ENCODE data around the gene ESF1.

The ESF1 gene

GRCh38 chr20:13683833-13684232 is 100.9 kb downstream of the ESF1 start:
- no peak overlapping the region for H2AFZ ChIP-seq (ENCODE audit: low read depth, low read length)
- DNase-seq: no peak
- H3K9me3 ChIP-seq (ENCODE audit: control insufficient read depth, low read length): no peaks in the 10 kb centered on the region
- H3K4me1 ChIP-seq (ENCODE audit: control insufficient read depth, insufficient read depth, low read depth, low read length): no peaks in the 10 kb centered on the region
- H4K8ac ChIP-seq (ENCODE audit: low read length): no peak overlapping the region
- H3K4me2 ChIP-seq (ENCODE audit: low read length, poor library complexity, severe bottlenecking): no peak overlapping the region
- H3K27me3 ChIP-seq (ENCODE audit: control insufficient read depth in 1 of 2, insufficient read depth in 1 of 2, low read length in 2 of 2): peaks cover 0 to 6% of the 10 kb centered on the region in 2 experiments
- H2BK120ac ChIP-seq (ENCODE audit: low read depth, low read length): no peak overlapping the region
- H3K4ac ChIP-seq (ENCODE audit: low read depth in 1 of 2, low read length in 2 of 2): no peak overlapping the region
- H4K91ac ChIP-seq (ENCODE audit: low read length): no peak overlapping the region
- H3K14ac ChIP-seq (ENCODE audit: low read length in 2 of 2): no peak overlapping the region
- whole genome bisulfite sequencing: 39% methylated on average over 1 of the region's 1 CpG
- no peak overlapping the region for H3K23ac ChIP-seq (ENCODE audit: low read length in 2 of 2)
- no peaks in the 10 kb centered on the region for H3K79me1 ChIP-seq (replicated peaks; ENCODE audit: low read length, poor library complexity, severe bottlenecking)
- no peak overlapping the region for H3K9ac ChIP-seq (ENCODE audit: low read length)
- H3K4me3 ChIP-seq (ENCODE audit: insufficient read depth in 1 of 2, low read depth in 1 of 2, low read length in 2 of 2): no peak overlapping the region
- no peak overlapping the region for H3K27ac ChIP-seq (ENCODE audit: low read length, poor library complexity, severe bottlenecking)
- no peak overlapping the region for H3K18ac ChIP-seq (ENCODE audit: low read depth in 1 of 2, low read length in 2 of 2)
- H2BK5ac ChIP-seq (ENCODE audit: low read depth, low read length, poor library complexity, severe bottlenecking): no peak overlapping the region
- no peak overlapping the region for H2AK5ac ChIP-seq (ENCODE audit: low read length, severe bottlenecking)
- H2BK12ac ChIP-seq (ENCODE audit: low read length in 2 of 2): no peak overlapping the region
- H2BK15ac ChIP-seq (ENCODE audit: low read depth, poor library complexity, severe bottlenecking): no peak overlapping the region
- H3K36me3 ChIP-seq (ENCODE audit: control insufficient read depth in 1 of 2, insufficient read depth in 2 of 2, low read depth in 1 of 2, low read length in 2 of 2): no peaks in the 10 kb centered on the region

- WGBS: 75% methylated on average over 4 of the region's 4 CpGs
- DNase-seq: no peak
- Histone ChIP-seq H3K79me1 (replicated peaks; ENCODE audit: low read length, poor library complexity, severe bottlenecking) (no peaks in the 10 kb centered on the region), H3K36me3 (ENCODE audit: control insufficient read depth in 1 of 2, insufficient read depth in 2 of 2, low read depth in 1 of 2, low read length in 2 of 2) (no peaks in the 10 kb centered on the region), H3K27ac (ENCODE audit: low read length, poor library complexity, severe bottlenecking) (no peak overlapping the region), H2BK12ac (ENCODE audit: low read length in 2 of 2) (no peak overlapping the region), H3K14ac (ENCODE audit: low read length in 2 of 2) (no peak overlapping the region), H3K4me3 (ENCODE audit: insufficient read depth in 1 of 2, low read depth in 1 of 2, low read length in 2 of 2) (no peak overlapping the region), H3K9ac (ENCODE audit: low read length) (no peak overlapping the region), H4K8ac (ENCODE audit: low read length) (no peak overlapping the region), H3K23ac (ENCODE audit: low read length in 2 of 2) (no peak overlapping the region), H2AK5ac (ENCODE audit: low read length, severe bottlenecking) (no peak overlapping the region), H3K27me3 (ENCODE audit: control insufficient read depth in 1 of 2, insufficient read depth in 1 of 2, low read length in 2 of 2) (peaks cover 0 to 6% of the 10 kb centered on the region in 2 experiments), H3K4ac (ENCODE audit: low read depth in 1 of 2, low read length in 2 of 2) (no peak overlapping the region), H4K91ac (ENCODE audit: low read length) (no peak overlapping the region), H2BK5ac (ENCODE audit: low read depth, low read length, poor library complexity, severe bottlenecking) (no peak overlapping the region), H3K4me2 (ENCODE audit: low read length, poor library complexity, severe bottlenecking) (no peak overlapping the region), H2BK15ac (ENCODE audit: low read depth, poor library complexity, severe bottlenecking) (no peak overlapping the region), H3K9me3 (ENCODE audit: control insufficient read depth, low read length) (no peaks in the 10 kb centered on the region), H2AFZ (ENCODE audit: low read depth, low read length) (no peak overlapping the region), H3K18ac (ENCODE audit: low read depth in 1 of 2, low read length in 2 of 2) (no peak overlapping the region), H3K4me1 (ENCODE audit: control insufficient read depth, insufficient read depth, low read depth, low read length) (no peaks in the 10 kb centered on the region), H2BK120ac (ENCODE audit: low read depth, low read length) (no peak overlapping the region)
These were observed 103.2 kb downstream of the ESF1 start for GRCh38 chr20:13681248-13682125.

- Histone ChIP-seq H3K36me3 (ENCODE audit: control insufficient read depth in 1 of 2, insufficient read depth in 2 of 2, low read depth in 1 of 2, low read length in 2 of 2) (no peaks in the 10 kb centered on the region), H3K27ac (ENCODE audit: low read length, poor library complexity, severe bottlenecking) (no peak overlapping the region), H3K79me1 (replicated peaks; ENCODE audit: low read length, poor library complexity, severe bottlenecking) (no peaks in the 10 kb centered on the region), H3K4me3 (ENCODE audit: insufficient read depth in 1 of 2, low read depth in 1 of 2, low read length in 2 of 2) (no peak overlapping the region), H3K9me3 (ENCODE audit: control insufficient read depth, low read length) (no peaks in the 10 kb centered on the region), H3K4ac (ENCODE audit: low read depth in 1 of 2, low read length in 2 of 2) (no peak overlapping the region), H2BK120ac (ENCODE audit: low read depth, low read length) (no peak overlapping the region), H2BK15ac (ENCODE audit: low read depth, poor library complexity, severe bottlenecking) (no peak overlapping the region), H3K23ac (ENCODE audit: low read length in 2 of 2) (no peak overlapping the region), H3K27me3 (ENCODE audit: control insufficient read depth in 1 of 2, insufficient read depth in 1 of 2, low read length in 2 of 2) (peaks cover 0 to 5% of the 10 kb centered on the region in 2 experiments), H2AFZ (ENCODE audit: low read depth, low read length) (no peak overlapping the region), H2AK5ac (ENCODE audit: low read length, severe bottlenecking) (no peak overlapping the region), H3K9ac (ENCODE audit: low read length) (no peak overlapping the region), H2BK12ac (ENCODE audit: low read length in 2 of 2) (no peak overlapping the region), H3K4me1 (ENCODE audit: control insufficient read depth, insufficient read depth, low read depth, low read length) (no peaks in the 10 kb centered on the region), H3K14ac (ENCODE audit: low read length in 2 of 2) (no peak overlapping the region), H3K4me2 (ENCODE audit: low read length, poor library complexity, severe bottlenecking) (no peak overlapping the region), H4K91ac (ENCODE audit: low read length) (no peak overlapping the region), H4K8ac (ENCODE audit: low read length) (no peak overlapping the region), H2BK5ac (ENCODE audit: low read depth, low read length, poor library complexity, severe bottlenecking) (no peak overlapping the region), H3K18ac (ENCODE audit: low read depth in 1 of 2, low read length in 2 of 2) (no peak overlapping the region)
- no peak for DNase-seq
- no CpG with 5 or more reads among the region's 1 CpG for WGBS
These were observed 105.8 kb downstream of the ESF1 start for GRCh38 chr20:13678944-13679343.

GRCh38 chr20:13677241-13677640 is 107.5 kb downstream of the ESF1 start:
- Histone ChIP-seq H4K91ac (ENCODE audit: low read length) (no peak overlapping the region), H3K14ac (ENCODE audit: low read length in 2 of 2) (no peak overlapping the region), H3K4me1 (ENCODE audit: control insufficient read depth, insufficient read depth, low read depth, low read length) (no peaks in the 10 kb centered on the region), H3K4ac (ENCODE audit: low read depth in 1 of 2, low read length in 2 of 2) (no peak overlapping the region), H3K27ac (ENCODE audit: low read length, poor library complexity, severe bottlenecking) (no peak overlapping the region), H3K9me3 (ENCODE audit: control insufficient read depth, low read length) (no peaks in the 10 kb centered on the region), H2BK120ac (ENCODE audit: low read depth, low read length) (no peak overlapping the region), H3K9ac (ENCODE audit: low read length) (no peak overlapping the region), H3K4me3 (ENCODE audit: insufficient read depth in 1 of 2, low read depth in 1 of 2, low read length in 2 of 2) (no peak overlapping the region), H2AFZ (ENCODE audit: low read depth, low read length) (no peak overlapping the region), H2BK15ac (ENCODE audit: low read depth, poor library complexity, severe bottlenecking) (no peak overlapping the region), H4K8ac (ENCODE audit: low read length) (no peak overlapping the region), H3K4me2 (ENCODE audit: low read length, poor library complexity, severe bottlenecking) (no peak overlapping the region), H3K79me1 (replicated peaks; ENCODE audit: low read length, poor library complexity, severe bottlenecking) (no peaks in the 10 kb centered on the region), H2BK12ac (ENCODE audit: low read length in 2 of 2) (no peak overlapping the region), H3K23ac (ENCODE audit: low read length in 2 of 2) (no peak overlapping the region), H3K18ac (ENCODE audit: low read depth in 1 of 2, low read length in 2 of 2) (no peak overlapping the region), H2AK5ac (ENCODE audit: low read length, severe bottlenecking) (no peak overlapping the region), H3K36me3 (ENCODE audit: control insufficient read depth in 1 of 2, insufficient read depth in 2 of 2, low read depth in 1 of 2, low read length in 2 of 2) (no peaks in the 10 kb centered on the region), H2BK5ac (ENCODE audit: low read depth, low read length, poor library complexity, severe bottlenecking) (no peak overlapping the region), H3K27me3 (ENCODE audit: control insufficient read depth in 1 of 2, insufficient read depth in 1 of 2, low read length in 2 of 2) (no peaks in the 10 kb centered on the region)
- no peak for DNase-seq
- WGBS: 92% methylated on average over 4 of the region's 4 CpGs

All from mesenchymal stem cell (in vitro differentiated cells and primary cell).